Neural cell (in vitro differentiated cells): Measurements from ENCODE around the gene CYP2U1.

Source experiments
- CTCF ChIP-seq: fragments of 450-650 bp; IDR thresholded peaks from 2 replicates; pipeline ENCODE4 v1.5.1; 2014; ENCODE audit warnings: antibody characterized with exemption, mild to moderate bottlenecking, moderate library complexity; ENCODE audit not compliant: poor library complexity, severe bottlenecking
- EZH2 ChIP-seq: fragments of 200-600, 300-800 bp; shearing (Covaris generic), sonication (generic); IDR thresholded peaks from 2 replicates; pipeline ENCODE4 v1.6.1; 2014; ENCODE audit warnings: antibody characterized with exemption, low read length, borderline replicate concordance, mild to moderate bottlenecking; ENCODE audit not compliant: insufficient read depth, poor library complexity, severe bottlenecking

DNA sequence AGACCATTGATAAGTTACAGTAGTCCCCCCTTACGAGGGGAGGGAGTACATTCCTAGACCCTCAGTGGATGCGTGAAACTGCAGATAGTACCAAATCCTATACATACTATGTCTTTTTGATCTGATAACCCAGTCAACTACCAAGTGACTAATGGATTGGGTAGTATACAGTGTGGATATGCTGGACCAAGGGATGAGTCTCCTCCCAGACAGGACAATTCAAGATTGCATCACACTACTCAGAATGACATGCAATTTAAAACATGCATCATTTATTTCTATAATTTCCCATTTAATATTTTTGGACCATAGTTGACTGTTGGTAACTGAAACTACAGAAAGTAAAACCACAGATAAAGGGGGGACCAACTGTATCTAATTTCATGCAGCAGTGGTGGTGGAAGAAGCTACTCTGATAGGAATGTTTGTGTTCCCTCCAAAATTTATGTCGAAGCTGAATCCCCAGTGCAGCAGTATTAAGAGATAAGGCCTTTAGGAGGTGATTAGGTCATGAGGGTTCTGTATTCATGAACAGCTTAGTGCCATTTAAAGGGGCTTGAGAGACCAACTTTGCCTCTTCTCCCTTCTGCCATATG is 70.3 kb downstream of the CYP2U1 start:
- TF ChIP-seq CTCF (no peak), EZH2 (no peak)
